Activated T-cell treated with anti-CD3 and anti-CD28 coated beads, Interleukin-2, amount 50 U/mL, for 24 hours (primary cell): ENCODE data around the gene POLR2L.

Experiments used
- DNase-seq: peaks from one replicate; pipeline ENCODE4 v3.0.0-alpha.2; 2020
- H3K27ac Mint-ChIP-seq: 2 replicates; pipeline ENCODE4 v1.8.0; 2020; ENCODE audit warnings: mild to moderate bottlenecking, mixed read lengths
- H3K27me3 Mint-ChIP-seq: 2 replicates; pipeline ENCODE4 v1.8.0; 2020; ENCODE audit warnings: mixed read lengths
- H3K36me3 Mint-ChIP-seq: 2 replicates; pipeline ENCODE4 v1.8.0; 2020; ENCODE audit warnings: low read depth, mixed read lengths
- H3K4me1 Mint-ChIP-seq: 2 replicates; pipeline ENCODE4 v1.8.0; 2020; ENCODE audit warnings: low read depth, mixed read lengths
- H3K4me3 Mint-ChIP-seq: 2 replicates; pipeline ENCODE4 v1.8.0; 2020; ENCODE audit warnings: mild to moderate bottlenecking, moderate library complexity, mixed read lengths
- H3K9me3 Mint-ChIP-seq: 2 replicates; pipeline ENCODE4 v1.8.0; 2020; ENCODE audit warnings: mixed read lengths

Gene POLR2L

DNA sequence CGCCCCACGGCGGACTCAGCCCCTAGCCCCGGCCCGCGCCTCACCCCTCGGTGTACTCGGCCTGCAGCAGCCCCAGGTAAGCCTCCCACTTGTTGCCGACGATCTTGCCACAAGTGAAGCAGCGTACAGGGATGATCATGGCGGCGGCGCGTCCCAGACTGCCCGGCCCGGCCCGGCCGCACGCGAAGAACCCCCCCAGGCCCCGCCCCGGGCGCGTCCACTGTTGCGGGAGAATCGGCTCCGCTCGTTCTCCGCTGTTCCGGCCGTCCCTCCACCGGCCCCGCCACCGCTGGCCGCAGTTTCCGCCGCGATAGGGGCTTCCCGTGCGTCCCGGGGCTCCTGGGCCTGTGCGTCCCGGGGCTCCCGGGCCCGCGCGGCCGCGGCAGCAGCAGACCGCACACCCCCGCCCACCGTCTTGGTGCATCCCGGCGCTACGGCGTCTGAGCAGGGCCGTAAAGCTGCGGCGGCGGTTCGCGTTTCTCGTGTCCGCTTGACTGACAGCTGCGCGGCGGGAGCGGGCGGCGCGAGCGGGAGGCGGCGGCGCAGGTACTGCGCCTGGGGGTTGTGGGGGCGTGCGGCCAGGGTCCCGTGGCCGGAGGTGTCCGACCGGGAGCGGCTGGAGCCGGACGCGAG, at the start of gene POLR2L, which contains the start of gene TSPAN4:
TSS of gene POLR2L (minus strand) at position 160 of the 633 bp plus-strand sequence. CDS start at position 139, 21 bp downstream.
TSS of gene TSPAN4 (plus strand) at position 483 of the 633 bp plus-strand sequence. CDS start 7,453 bp downstream, outside the sequence.
- Mint-ChIP-seq H3K4me3 (peak within 1 kb of the TSS; percentile 90), H3K4me1 (peaks cover 29% of the 10 kb centered on the region), H3K27ac (peak within 1 kb of the TSS; percentile 88), H3K36me3 (peaks cover 44% of the 10 kb centered on the region), H3K27me3 (no peaks in the 10 kb centered on the region), H3K9me3 (no peaks in the 10 kb centered on the region)
- peak; percentile 94 for DNase-seq

DNA sequence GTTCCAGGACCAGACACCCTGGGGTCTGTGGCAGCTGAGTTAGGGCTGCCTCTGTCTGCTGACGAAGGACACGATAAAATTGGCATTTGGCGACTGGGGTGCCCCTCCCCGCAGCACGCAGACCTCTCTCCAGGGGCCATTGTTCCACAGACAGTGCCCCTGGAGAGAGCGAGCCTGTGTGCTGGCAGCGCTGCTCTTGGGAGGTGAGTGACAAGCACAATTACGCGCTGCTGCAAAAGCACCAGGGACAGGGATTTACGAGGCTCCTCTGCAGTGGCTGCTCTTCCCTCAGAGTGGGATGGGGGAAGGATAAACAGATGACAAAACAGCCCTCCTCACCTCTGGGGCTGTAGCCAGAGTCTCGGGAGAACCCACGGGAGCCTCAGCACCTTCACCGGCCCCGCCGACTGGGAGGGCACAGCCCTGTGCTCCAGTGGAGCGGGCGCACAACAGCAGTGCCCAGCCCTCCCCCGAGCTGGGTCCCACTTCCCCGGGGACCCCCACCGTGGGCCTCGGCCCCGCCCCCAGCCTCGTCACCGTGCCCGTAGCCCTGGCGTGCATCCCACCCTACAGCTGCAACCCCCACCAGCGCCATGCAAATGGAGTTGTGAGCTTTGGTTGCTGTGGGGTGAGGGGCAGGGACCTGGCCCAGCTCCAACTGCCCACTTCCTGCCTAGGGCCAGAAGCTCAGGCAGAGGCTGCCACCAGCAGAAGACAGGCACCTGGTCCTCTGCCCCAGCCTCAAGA, 48.6 kb upstream of the POLR2L start:
- no peaks in the 10 kb centered on the region for H3K27me3 Mint-ChIP-seq
- H3K9me3 Mint-ChIP-seq = no peaks in the 10 kb centered on the region
- peaks cover 53% of the 10 kb centered on the region for H3K36me3 Mint-ChIP-seq
- H3K4me3 Mint-ChIP-seq = no peak overlapping the region
- no peak for DNase-seq
- H3K4me1 Mint-ChIP-seq = no peaks in the 10 kb centered on the region
- no peak overlapping the region for H3K27ac Mint-ChIP-seq

DNA sequence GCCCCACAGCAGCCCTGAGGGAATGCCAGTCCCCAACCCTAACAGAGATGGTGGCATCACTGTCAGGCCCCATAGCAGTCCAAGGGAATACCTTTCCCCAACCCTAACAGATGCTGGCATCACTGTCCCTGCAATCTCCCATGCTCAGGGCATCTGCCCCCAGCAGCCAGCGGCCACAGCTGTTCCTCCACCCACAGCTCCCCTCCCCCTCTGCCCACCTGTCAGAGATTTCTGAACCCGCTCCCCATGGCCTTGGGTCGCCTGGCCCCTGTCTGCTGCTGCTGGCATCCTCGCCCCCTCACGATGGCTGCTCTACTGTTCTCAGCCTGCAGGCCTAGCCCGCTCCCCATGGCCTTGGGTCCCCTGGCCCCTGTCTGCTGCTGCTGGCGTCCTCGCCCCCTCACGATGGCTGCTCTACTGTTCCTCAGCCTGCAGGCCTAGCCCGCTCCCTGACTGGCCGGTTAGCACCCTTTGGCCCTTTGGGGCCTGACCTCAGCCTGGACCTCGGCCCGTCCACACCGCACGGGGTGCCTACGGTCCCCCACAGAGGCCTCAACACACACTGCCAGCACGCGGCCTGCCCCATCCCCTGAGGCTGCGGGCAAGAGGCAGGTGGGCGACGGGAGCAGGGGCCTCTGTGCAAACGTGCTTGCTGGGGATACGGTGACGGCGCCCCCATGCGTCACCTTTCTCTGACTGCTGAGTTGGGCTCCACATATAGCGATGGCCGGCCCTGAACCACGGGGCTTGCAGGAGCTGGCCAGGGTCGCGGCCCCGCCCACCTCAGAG, 47.6 kb upstream of the POLR2L start:
- Mint-ChIP-seq H3K36me3 (peaks cover 58% of the 10 kb centered on the region), H3K27ac (peak overlapping the region; percentile 11), H3K9me3 (no peaks in the 10 kb centered on the region), H3K4me3 (no peak overlapping the region), H3K4me1 (no peaks in the 10 kb centered on the region), H3K27me3 (no peaks in the 10 kb centered on the region)
- no peak for DNase-seq

DNA sequence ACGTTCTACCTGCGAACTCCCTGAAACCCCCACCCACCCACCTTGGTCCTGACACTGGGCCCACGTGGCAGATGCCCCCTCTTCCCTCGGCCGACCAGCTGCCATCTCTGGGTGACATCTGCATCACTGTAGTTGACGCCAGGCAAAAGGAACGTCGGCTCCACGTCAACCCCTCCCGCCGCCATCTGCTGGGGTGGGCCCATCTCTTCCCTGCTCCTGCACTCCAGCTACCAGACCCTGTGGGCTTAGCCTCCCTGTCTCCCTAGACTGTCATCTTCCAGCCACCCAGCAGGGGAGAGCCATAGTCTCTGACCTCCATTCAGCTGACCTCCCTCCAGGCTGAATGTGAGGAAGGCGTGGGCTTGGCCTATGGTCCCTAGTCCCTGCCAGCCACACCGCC, 46.9 kb upstream of the POLR2L start:
- Mint-ChIP-seq H3K4me3 (no peak overlapping the region), H3K9me3 (no peaks in the 10 kb centered on the region), H3K27me3 (no peaks in the 10 kb centered on the region), H3K4me1 (no peaks in the 10 kb centered on the region), H3K36me3 (peaks cover 58% of the 10 kb centered on the region), H3K27ac (peak overlapping the region; percentile 11)
- DNase-seq = no peak

DNA sequence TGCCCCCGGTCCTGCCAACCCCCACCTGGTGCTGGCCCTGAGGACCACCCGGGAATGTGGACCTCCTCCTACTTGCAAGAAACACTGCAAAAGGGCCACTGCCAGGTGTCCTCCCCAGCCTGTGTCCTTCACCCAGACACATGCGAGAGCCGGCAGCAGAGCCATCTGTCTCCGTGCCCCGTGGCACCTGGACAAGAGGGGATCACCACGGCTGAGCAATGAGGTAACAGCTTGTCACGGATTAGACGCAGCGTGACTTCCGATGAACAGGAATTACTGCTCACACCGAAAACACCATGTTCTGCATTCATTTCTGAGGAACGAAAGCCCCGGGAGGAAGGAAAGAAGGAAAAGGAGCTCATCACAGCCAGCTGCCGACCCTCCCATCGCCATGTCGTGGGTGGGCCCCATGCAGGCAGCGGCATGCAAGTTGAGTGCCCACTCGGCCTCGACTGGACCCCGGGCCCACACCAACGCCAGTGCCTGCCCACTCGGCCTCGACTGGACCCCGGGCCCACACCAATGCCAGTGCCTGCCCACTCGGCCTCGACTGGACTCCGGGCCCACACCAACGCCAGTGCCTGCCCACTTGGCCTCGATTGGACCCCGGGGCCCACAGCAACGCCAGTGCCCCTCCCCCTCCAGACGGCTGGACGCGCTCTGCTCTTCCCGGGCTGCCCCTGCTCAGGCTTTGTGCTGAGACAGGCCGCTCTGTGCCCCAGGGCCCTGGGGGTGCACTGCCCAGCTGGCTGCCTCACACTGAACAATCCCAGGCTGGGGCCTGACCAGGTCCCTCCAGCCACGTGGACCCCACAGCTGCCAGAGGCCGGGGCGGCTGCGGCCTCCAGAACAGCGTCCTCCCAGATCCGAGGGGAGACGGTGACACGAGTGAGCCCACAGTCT, 46.2 kb upstream of the POLR2L start:
- H3K4me1 Mint-ChIP-seq = no peaks in the 10 kb centered on the region
- H3K27me3 Mint-ChIP-seq = no peaks in the 10 kb centered on the region
- H3K9me3 Mint-ChIP-seq = no peaks in the 10 kb centered on the region
- DNase-seq = no peak
- no peak overlapping the region for H3K27ac Mint-ChIP-seq
- H3K36me3 Mint-ChIP-seq = peaks cover 64% of the 10 kb centered on the region
- H3K4me3 Mint-ChIP-seq = no peak overlapping the region

DNA sequence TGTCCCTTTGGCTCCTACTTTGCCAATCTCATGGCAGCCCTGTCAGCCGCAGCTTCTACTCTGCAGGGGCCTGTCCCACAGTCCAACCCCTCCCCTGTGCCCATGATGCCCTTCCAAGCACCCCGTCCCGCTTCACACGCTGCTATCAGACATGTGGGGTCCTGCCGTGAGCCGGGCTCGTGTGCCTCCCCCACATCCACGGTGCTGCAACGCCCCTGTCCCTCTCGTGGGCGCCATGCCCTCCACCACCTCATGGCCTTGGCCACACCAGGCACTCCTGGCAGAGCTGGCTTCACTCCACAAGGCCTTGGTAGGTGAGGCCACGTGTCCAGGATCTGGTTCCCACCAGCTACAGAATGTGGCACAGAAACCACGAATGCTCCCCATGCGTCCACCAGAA, 45.3 kb upstream of the POLR2L start:
- H3K27me3 Mint-ChIP-seq = no peaks in the 10 kb centered on the region
- H3K4me1 Mint-ChIP-seq = no peaks in the 10 kb centered on the region
- no peaks in the 10 kb centered on the region for H3K9me3 Mint-ChIP-seq
- H3K4me3 Mint-ChIP-seq = no peak overlapping the region
- H3K27ac Mint-ChIP-seq = no peak overlapping the region
- H3K36me3 Mint-ChIP-seq = peaks cover 69% of the 10 kb centered on the region
- no peak for DNase-seq

DNA sequence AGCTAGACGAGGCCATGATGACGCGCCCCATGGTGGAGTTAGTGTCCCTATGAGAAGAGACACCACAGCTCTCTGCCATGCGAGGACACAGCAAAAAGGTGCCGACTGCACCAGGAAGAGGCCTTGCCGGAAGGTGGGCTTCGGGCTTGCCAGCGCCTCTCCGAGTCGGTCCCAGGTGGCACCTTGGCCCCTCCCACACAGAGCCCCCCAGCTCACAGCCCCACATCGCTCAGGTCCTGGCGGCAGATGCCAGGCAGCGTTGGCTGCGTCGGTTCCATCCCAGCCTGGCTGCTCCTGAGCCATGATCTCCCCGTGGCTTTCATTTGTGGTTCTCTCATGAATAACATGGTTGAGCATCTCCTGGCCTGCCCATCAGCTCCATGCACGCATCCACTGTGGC, 44.2 kb upstream of the POLR2L start:
- H3K9me3 Mint-ChIP-seq = no peaks in the 10 kb centered on the region
- H3K27me3 Mint-ChIP-seq = no peaks in the 10 kb centered on the region
- DNase-seq = no peak
- peaks cover 77% of the 10 kb centered on the region for H3K36me3 Mint-ChIP-seq
- H3K4me1 Mint-ChIP-seq = no peaks in the 10 kb centered on the region
- H3K4me3 Mint-ChIP-seq = no peak overlapping the region
- H3K27ac Mint-ChIP-seq = no peak overlapping the region

DNA sequence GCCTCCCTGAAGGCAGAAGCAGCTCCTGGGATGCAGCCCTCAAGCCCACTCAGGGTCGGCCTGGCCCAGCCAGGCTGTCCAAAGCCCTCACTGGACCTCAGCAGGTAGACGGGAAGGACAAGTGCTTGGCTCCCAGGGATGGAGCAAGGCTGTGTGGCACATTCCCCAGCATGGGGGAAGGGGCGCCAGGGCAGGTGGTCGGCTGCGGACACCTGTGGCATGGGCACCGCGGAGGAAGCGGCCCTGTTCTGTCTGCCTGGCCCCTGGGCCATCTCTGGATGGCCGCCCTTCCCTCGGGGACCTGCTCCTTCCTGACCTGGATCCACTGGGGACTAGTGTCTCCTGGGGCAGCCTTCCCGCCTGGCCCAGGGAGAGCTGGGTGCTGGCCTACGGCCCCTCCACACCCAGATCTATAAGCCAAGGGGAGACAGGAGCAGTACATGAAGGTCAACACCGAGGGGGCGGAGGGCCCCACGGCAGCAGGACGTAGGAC, 42.3 kb upstream of the POLR2L start:
- H3K4me3 Mint-ChIP-seq = no peak overlapping the region
- no peak for DNase-seq
- H3K36me3 Mint-ChIP-seq = peaks cover 79% of the 10 kb centered on the region
- H3K4me1 Mint-ChIP-seq = no peaks in the 10 kb centered on the region
- no peak overlapping the region for H3K27ac Mint-ChIP-seq
- no peaks in the 10 kb centered on the region for H3K9me3 Mint-ChIP-seq
- H3K27me3 Mint-ChIP-seq = no peaks in the 10 kb centered on the region

DNA sequence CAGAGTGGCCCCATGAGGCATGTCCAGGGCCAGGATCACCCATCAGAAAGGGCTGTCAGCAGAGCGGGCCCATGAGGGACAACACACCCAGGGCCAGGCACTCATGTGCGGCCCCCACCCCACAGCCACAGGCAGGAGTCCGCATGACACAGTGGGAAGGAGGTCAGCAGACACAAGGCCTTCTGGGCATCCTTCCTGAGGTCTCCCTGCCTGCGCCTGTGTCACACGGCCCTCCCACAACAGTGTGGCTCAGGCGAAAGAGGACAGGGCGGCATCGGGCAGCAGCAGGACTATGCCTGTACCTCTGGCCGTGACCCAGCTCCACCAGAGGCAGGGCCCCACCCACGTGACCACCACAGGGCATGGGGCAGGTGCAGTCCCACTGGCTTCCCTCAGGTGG, 41.2 kb upstream of the POLR2L start:
- Mint-ChIP-seq H3K4me3 (no peak overlapping the region), H3K27me3 (no peaks in the 10 kb centered on the region), H3K36me3 (peaks cover 83% of the 10 kb centered on the region), H3K4me1 (no peaks in the 10 kb centered on the region), H3K9me3 (no peaks in the 10 kb centered on the region), H3K27ac (no peak overlapping the region)
- DNase-seq = no peak

DNA sequence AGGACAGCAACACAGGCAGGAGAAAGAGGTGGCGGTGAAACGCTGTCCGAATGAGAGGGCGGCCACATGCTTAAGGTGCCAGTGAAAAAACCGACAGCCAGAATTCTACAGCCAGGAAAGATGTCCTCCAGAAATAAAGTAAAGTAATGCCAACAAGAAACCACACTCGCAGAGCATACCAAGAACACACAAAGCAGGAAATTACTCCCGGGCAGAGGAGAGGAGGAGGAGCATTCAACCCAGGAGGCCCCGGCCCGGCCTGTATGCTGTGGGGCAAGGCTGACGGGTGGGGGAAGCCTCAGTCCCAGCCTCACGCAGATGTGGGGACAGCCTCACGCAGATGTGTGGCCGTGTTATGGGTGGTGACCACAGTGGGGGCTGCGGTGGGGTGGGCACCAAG, 40.3 kb upstream of the POLR2L start:
- Mint-ChIP-seq H3K4me1 (no peaks in the 10 kb centered on the region), H3K27me3 (no peaks in the 10 kb centered on the region), H3K4me3 (no peak overlapping the region), H3K9me3 (no peaks in the 10 kb centered on the region), H3K27ac (no peak overlapping the region), H3K36me3 (peaks cover 81% of the 10 kb centered on the region)
- no peak for DNase-seq

DNA sequence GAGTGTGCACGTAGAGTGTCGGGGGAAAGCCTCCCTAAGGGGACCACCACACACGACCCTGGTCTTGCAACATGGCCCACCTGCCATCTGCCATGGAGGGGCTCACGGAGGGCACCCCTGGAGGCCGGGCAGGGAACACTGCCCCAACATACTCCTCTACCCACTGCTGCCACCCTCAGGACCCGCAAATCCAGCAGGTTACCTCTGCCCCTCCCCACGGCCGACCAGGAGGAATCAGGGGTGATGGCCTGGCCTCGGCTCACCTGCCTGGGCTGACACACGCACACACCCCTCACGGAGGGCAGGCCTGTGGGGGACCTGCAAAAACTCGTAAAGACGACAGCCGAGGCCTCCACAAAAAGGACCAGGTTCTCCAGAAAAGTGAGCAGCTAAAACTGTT, 38.1 kb upstream of the POLR2L start:
- H3K36me3 Mint-ChIP-seq = peaks cover 78% of the 10 kb centered on the region
- no peaks in the 10 kb centered on the region for H3K4me1 Mint-ChIP-seq
- H3K4me3 Mint-ChIP-seq = no peak overlapping the region
- DNase-seq = no peak
- no peaks in the 10 kb centered on the region for H3K9me3 Mint-ChIP-seq
- H3K27me3 Mint-ChIP-seq = no peaks in the 10 kb centered on the region
- H3K27ac Mint-ChIP-seq = no peak overlapping the region

DNA sequence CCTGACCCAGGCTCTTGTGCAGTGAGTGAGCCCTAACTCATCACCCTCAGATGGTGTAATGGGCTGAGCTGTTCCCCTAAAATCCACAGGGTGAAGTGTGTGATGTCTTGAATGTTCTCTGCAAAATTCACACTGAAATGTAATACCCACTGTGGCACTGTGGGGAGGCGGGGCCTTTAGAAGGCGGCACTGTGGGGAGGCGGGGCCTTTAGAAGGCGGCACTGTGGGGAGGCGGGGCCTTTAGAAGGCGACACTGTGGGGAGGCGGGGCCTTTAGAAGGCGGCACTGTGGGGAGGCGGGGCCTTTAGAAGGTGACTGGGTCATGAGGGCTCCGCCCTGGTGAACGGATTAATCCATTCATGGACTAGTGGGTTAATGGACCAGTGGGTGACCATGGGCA, 35.2 kb upstream of the POLR2L start:
- Mint-ChIP-seq H3K4me3 (no peak overlapping the region), H3K36me3 (peaks cover 74% of the 10 kb centered on the region), H3K9me3 (no peaks in the 10 kb centered on the region), H3K27me3 (no peaks in the 10 kb centered on the region), H3K27ac (no peak overlapping the region), H3K4me1 (no peaks in the 10 kb centered on the region)
- DNase-seq = no peak

DNA sequence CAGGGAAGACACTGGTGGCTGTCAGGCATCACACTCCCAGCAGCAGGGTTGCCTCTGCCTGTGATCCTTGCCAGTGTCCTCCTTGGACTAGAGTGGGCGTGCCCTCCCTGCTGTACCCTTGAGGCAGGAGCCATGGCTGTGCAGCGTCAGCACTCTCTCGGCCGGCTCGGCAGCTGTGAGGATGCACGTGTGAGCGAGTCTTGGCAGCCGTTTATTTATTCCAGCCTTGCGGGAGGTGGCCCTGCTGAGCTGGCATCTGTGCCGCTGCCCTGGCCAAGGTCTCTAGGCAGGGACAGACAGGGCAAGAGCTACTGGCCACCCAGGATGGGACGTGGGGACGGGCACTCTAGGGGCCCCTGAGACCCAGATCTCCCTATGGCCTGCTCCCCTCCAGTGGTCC, 34.2 kb upstream of the POLR2L start:
- no peaks in the 10 kb centered on the region for H3K9me3 Mint-ChIP-seq

DNA sequence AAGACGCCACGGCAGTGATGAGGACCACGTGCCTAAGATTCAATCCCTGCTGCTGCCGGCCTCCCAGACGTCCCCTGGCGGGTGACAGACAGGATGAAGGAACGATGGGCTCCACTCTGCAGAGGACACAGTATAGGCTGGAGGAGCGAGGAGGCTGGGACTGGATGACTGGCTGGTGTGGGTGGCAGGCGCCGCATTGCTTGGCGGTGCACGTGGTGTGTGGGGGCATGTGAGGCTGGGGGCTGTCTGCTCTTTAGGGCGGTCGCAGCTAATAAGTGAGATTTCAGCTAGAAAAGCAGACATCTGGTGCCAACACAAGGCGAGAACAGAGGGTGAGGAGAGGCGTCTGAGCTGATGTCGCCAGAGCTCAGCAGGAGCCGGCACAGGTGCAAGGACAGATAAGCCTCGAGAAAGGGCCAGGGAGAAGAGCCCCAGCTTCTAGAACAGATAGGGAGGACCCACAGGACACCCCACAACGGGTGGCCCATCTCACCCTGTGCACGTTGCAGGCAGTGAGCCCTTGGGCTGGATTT, 33.5 kb upstream of the POLR2L start:
- Mint-ChIP-seq H3K27me3 (no peaks in the 10 kb centered on the region), H3K27ac (no peak overlapping the region), H3K4me3 (no peak overlapping the region), H3K9me3 (no peaks in the 10 kb centered on the region), H3K36me3 (peaks cover 68% of the 10 kb centered on the region), H3K4me1 (no peaks in the 10 kb centered on the region)
- DNase-seq = no peak

More for the DNA sequence above, 34.2 kb upstream of the POLR2L start:
- Mint-ChIP-seq H3K4me1 (no peaks in the 10 kb centered on the region), H3K27me3 (no peaks in the 10 kb centered on the region), H3K27ac (no peak overlapping the region), H3K36me3 (peaks cover 72% of the 10 kb centered on the region), H3K4me3 (no peak overlapping the region)
- no peak for DNase-seq
